ENCODE data around the gene POLR2M. TPM values are rescaled to one million over a fixed set of nuclear protein-coding genes. Genes with fewer than 3 reads are reported as not detected.

Gene POLR2M
- total and polyA plus RNA-seq, 2 experiments from 2014 or later, result 19.6 to 46.3 TPM

GRCh38 chr15:57698243-57698642 is 8.3 kb upstream of the POLR2M start (continued):
- TF ChIP-seq ZNF462 (CRISPR knock-in tag; IDR thresholded peaks at IDR 0.05), result no peak

- Histone ChIP-seq H3K36me3 (ENCODE audit: insufficient read depth) (no peaks in the 10 kb centered on the region), H3K27ac (ENCODE audit: low read depth) (no peak overlapping the region), H3K27me3 (ENCODE audit: insufficient read depth) (peaks cover 8% of the 10 kb centered on the region), H3K4me3 (no peak overlapping the region), H3K79me2 (replicated peaks; ENCODE audit: insufficient read depth) (no peaks in the 10 kb centered on the region), H3F3A (replicated peaks; ENCODE audit: low read depth) (no peaks in the 10 kb centered on the region), H2AFZ (no peak overlapping the region), H3K4me1 (ENCODE audit: insufficient read depth) (no peaks in the 10 kb centered on the region), H3K4me2 (no peak overlapping the region), H4K20me1 (replicated peaks; ENCODE audit: insufficient read depth) (no peaks in the 10 kb centered on the region), H3K9me2 (ENCODE audit: insufficient read depth) (peaks cover 6% of the 10 kb centered on the region; the same call in 1 of the 2 replicates)
- no peak overlapping the region for H3K4me3 Mint-ChIP-seq
- H3K27ac Mint-ChIP-seq, result no peak overlapping the region
- no peaks in the 10 kb centered on the region for H3K9me3 Mint-ChIP-seq
- DNase-seq (ENCODE audit: low spot score) (no peak), ATAC-seq (no peak)
- H3K27me3 Mint-ChIP-seq (ENCODE audit: insufficient read depth, low read depth, poor library complexity), result peaks cover 6% of the 10 kb centered on the region
- H3K36me3 Mint-ChIP-seq (ENCODE audit: low read depth), result no peaks in the 10 kb centered on the region
- H3K4me1 Mint-ChIP-seq, result no peaks in the 10 kb centered on the region
- no peak for TF ChIP-seq REST (IDR thresholded peaks at IDR 0.05; ENCODE audit: unreplicated experiment)
- TF ChIP-seq STAT1 (IDR thresholded peaks at IDR 0.05; ENCODE audit: unreplicated experiment), result no peak
- no peak for TF ChIP-seq ZNF114 (CRISPR knock-in tag; IDR thresholded peaks at IDR 0.05)
- no peak for TF ChIP-seq CREB1 (CRISPR knock-in tag; IDR thresholded peaks at IDR 0.05; ENCODE audit: low read depth)
- no peak for TF ChIP-seq ZNF331 (CRISPR knock-in tag; IDR thresholded peaks at IDR 0.05; ENCODE audit: low read depth)
- TF ChIP-seq EZH2phosphoT487 (IDR thresholded peaks at IDR 0.05; ENCODE audit: unreplicated experiment), result no peak
- no peak for TF ChIP-seq ETS1 (IDR thresholded peaks at IDR 0.05)
- TF ChIP-seq CTCF (conservative IDR thresholded peaks at IDR 0.05; ENCODE audit: low read depth in 2 of 2), result no peak
- TF ChIP-seq JUNB (IDR thresholded peaks at IDR 0.05; ENCODE audit: unreplicated experiment), result no peak
- no peak for TF ChIP-seq POLR2AphosphoS5 (IDR thresholded peaks at IDR 0.05; ENCODE audit: low read depth)
- no peak for TF ChIP-seq NANOG (IDR thresholded peaks at IDR 0.05; ENCODE audit: borderline replicate concordance)
- no peak for TF ChIP-seq EZH2 (IDR thresholded peaks at IDR 0.05; ENCODE audit: low read depth, unreplicated experiment)
Observed at GRCh38 chr15:57698991-57699390, 7.5 kb upstream of the POLR2M start.
